Endothelial cell of umbilical vein (primary cell): ENCODE results near the gene CENPA.

Experiments
- CTCF ChIP-seq, 2 donors: IDR thresholded peaks; 1 replicate in 1 of 2; 2 replicates in 1 of 2; pipeline ENCODE4 v1.5.1; 2011; ENCODE audit warnings: low read length in 2 of 2, mild to moderate bottlenecking in 2 of 2, moderate library complexity in 2 of 2, control low read depth in 1 of 2, inconsistent platforms in 1 of 2, low read depth in 1 of 2; ENCODE audit not compliant: insufficient read depth in 1 of 2; ENCODE audit errors: extremely low read depth in 1 of 2
- POLR2AphosphoS5 ChIP-seq: IDR thresholded peaks from 2 replicates; pipeline ENCODE4 v1.6.1; 2012; ENCODE audit warnings: low read depth, mild to moderate bottlenecking, control low read depth, low read length, moderate library complexity; ENCODE audit not compliant: insufficient read depth

DNA sequence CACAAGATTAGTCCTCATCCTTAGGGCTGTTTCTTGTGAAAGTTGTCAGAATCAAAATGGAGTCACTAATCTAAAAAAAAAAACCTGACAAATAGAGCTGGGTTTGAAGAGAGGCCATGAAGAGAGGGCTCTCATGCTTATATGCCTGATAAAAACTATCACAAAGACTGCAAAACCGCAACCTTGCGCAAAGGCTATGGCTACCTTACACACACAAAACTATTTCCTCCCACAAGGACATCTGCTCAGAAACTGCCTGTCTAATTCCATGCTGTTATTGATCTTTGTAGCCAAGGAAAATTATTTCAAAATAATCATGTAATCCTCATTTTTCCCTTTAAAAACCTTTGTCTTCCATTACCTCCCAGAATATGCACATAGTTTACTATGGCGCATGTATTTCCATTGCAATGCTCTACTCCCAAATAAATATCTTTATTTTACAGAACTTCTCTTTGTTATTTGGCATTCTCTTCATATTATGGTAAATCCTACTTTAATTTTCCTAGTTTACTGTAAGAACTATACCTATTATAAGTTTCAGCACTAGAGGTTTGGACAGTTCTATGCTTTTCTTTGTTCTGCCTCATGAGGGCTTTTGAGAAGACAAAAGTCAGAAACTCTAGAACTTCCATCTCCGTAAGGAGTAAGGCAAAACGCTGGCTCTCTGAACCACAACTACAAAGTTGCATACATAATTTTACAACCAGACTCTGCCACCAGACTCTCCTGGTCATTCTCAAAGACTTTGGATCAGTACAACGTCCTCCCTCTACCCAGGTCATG, 52.5 kb downstream of the CENPA start:
- TF ChIP-seq CTCF (IDR thresholded peaks at IDR 0.05; ENCODE audit: extremely low read depth in 1 of 2, insufficient read depth in 1 of 2, low read depth in 1 of 2, low read length in 2 of 2) (no peak), POLR2AphosphoS5 (no peak)
